SK-N-SH (cell line): ENCODE measurements around the gene GRM6. TPM values are rescaled to one million over a fixed set of nuclear protein-coding genes. Genes with fewer than 3 reads are reported as not detected.
A peak's percentile ranks its signal among the peaks of the same experiment; 100 is the strongest.

Source experiments
- CTCF ChIA-PET: fragments of 300-600, 350-600 bp; formaldehyde crosslinking; extraction: SDS; loops from one replicate; lab custom pipeline; 2021; lab: Yijun Ruan, JAX
- POLR2A ChIA-PET: fragments of 350-600 bp; sonication (Branson Sonifier 250); formaldehyde crosslinking; extraction: SDS; loops from one replicate; lab custom pipeline; 2020; ENCODE audit warnings: antibody characterized with exemption, inconsistent platforms; lab: Yijun Ruan, JAX
- DNase-seq: peaks from one replicate; pipeline ENCODE4 v3.0.0; 2012
- H2AFZ ChIP-seq: fragments of 200-600 bp; sonication (generic); 2 replicates; pipeline ENCODE4 v1.8.1; 2016; ENCODE audit warnings: antibody characterized with exemption, mild to moderate bottlenecking, low read depth
- H3F3A ChIP-seq: fragments of 200-600 bp; sonication (generic); replicated peaks from 2 replicates; pipeline ENCODE3; 2016; ENCODE audit warnings: antibody characterized with exemption, mild to moderate bottlenecking; ENCODE audit not compliant: insufficient read depth
- H3K27ac ChIP-seq, 2 experiments: fragments of 200-500 bp in 1 of 2; fragments of 200-600 bp in 1 of 2; sonication (Bioruptor generic) in 1 of 2; sonication (generic), shearing (Covaris generic) in 1 of 2; 2 replicates each; pipeline versions ENCODE4 v1.5.1 to v1.6.1; 2014 to 2016; ENCODE audit warnings: low read depth in 2 of 2, inconsistent platforms in 1 of 2, low read length in 1 of 2, mild to moderate bottlenecking in 1 of 2, mixed read lengths in 1 of 2
- H3K27me3 ChIP-seq: fragments of 200-600 bp; sonication (generic), shearing (Covaris generic); 2 replicates; pipeline ENCODE4 v1.6.1; 2016; ENCODE audit warnings: mixed run types; ENCODE audit not compliant: insufficient read depth
- H3K36me3 ChIP-seq, 2 experiments: fragments of 200-500 bp in 1 of 2; fragments of 200-600 bp in 1 of 2; sonication (Bioruptor generic) in 1 of 2; sonication (generic) in 1 of 2; replicated peaks in 1 of 2; 2 replicates each; pipeline versions ENCODE3 to v1.5.1; 2014 to 2016; ENCODE audit warnings: low read length in 1 of 2, mild to moderate bottlenecking in 1 of 2; ENCODE audit not compliant: insufficient read depth in 2 of 2, control insufficient read depth in 1 of 2
- H3K4me1 ChIP-seq, 2 experiments: fragments of 200-500 bp in 1 of 2; fragments of 200-600 bp in 1 of 2; sonication (Bioruptor generic) in 1 of 2; sonication (generic), shearing (Covaris generic) in 1 of 2; 2 replicates each; pipeline versions ENCODE4 v1.5.1 to v1.6.1; 2014 to 2016; ENCODE audit warnings: low read depth in 1 of 2, low read length in 1 of 2, mixed run types in 1 of 2; ENCODE audit not compliant: insufficient read depth in 2 of 2, control insufficient read depth in 1 of 2
- H3K4me2 ChIP-seq: fragments of 200-600 bp; sonication (generic), shearing (Covaris generic); 2 replicates; pipeline ENCODE4 v1.6.1; 2017; ENCODE audit warnings: mixed run types
- H3K4me3 ChIP-seq, 2 experiments: fragments of 200-500 bp in 1 of 2; fragments of 200-600 bp in 1 of 2; sonication (Bioruptor generic) in 1 of 2; sonication (generic), shearing (Covaris generic) in 1 of 2; 2 replicates each; pipeline versions ENCODE4 v1.5.1 to v1.8.1; 2014 to 2016; ENCODE audit warnings: low read depth in 2 of 2, inconsistent platforms in 1 of 2, low read length in 1 of 2, mild to moderate bottlenecking in 1 of 2, mixed read lengths in 1 of 2, moderate library complexity in 1 of 2
- H3K79me2 ChIP-seq: fragments of 200-600 bp; sonication (generic); 2 replicates; pipeline ENCODE4 v1.8.1; 2017; ENCODE audit warnings: mild to moderate bottlenecking; ENCODE audit not compliant: insufficient read depth
- H3K9ac ChIP-seq: fragments of 200-600 bp; sonication (generic); 2 replicates; pipeline ENCODE4 v1.6.1; 2017; ENCODE audit warnings: mixed run types
- H3K9me2 ChIP-seq: fragments of 200-600 bp; sonication (generic); 2 replicates; pipeline ENCODE4 v1.6.1; 2017; ENCODE audit warnings: mixed run types
- H3K9me3 ChIP-seq: fragments of 200-600 bp; sonication (generic); 2 replicates; pipeline ENCODE4 v1.6.1; 2017; ENCODE audit warnings: mixed run types, mild to moderate bottlenecking, moderate library complexity
- H4K20me1 ChIP-seq: fragments of 200-600 bp; sonication (generic); 2 replicates; pipeline ENCODE4 v1.6.1; 2017; ENCODE audit warnings: mild to moderate bottlenecking, mixed run types; ENCODE audit not compliant: insufficient read depth
- CHD2 ChIP-seq: fragments of 150-350 bp; IDR thresholded peaks from 2 replicates; pipeline ENCODE4 v1.6.1; 2018; ENCODE audit warnings: low read length; ENCODE audit not compliant: partially characterized antibody
- CTCF ChIP-seq: fragments of 200-600 bp; sonication (generic); IDR thresholded peaks from 2 replicates; pipeline ENCODE4 v1.6.1; 2017; ENCODE audit warnings: antibody characterized with exemption, mild to moderate bottlenecking, moderate library complexity
- ELF1 ChIP-seq: IDR thresholded peaks from 2 replicates; pipeline ENCODE4 v1.4.0; 2012
- EZH2phosphoT487 ChIP-seq: fragments of 200-600 bp; sonication (generic); IDR thresholded peaks from 2 replicates; pipeline ENCODE4 v1.6.1; 2017; ENCODE audit warnings: low read depth, mixed run types, mild to moderate bottlenecking, antibody characterized with exemption, moderate library complexity, borderline replicate concordance
- FOSL2 ChIP-seq: IDR thresholded peaks from 2 replicates; pipeline ENCODE4 v1.4.0; 2012; ENCODE audit warnings: low read depth, mild to moderate bottlenecking, moderate library complexity, borderline replicate concordance
- FOXM1 ChIP-seq: IDR thresholded peaks from 2 replicates; pipeline ENCODE4 v1.4.0; 2012; ENCODE audit warnings: low read depth, mild to moderate bottlenecking
- GABPA ChIP-seq: IDR thresholded peaks from 2 replicates; pipeline ENCODE4 v1.4.0; 2012; ENCODE audit warnings: low read depth, mild to moderate bottlenecking
- GATA2 ChIP-seq: sonication (generic); formaldehyde crosslinking; IDR thresholded peaks from 2 replicates; pipeline ENCODE4 v1.5.0; 2020; ENCODE audit warnings: mild to moderate bottlenecking, missing genetic modification reagents
- IRF3 ChIP-seq: fragments of 150-350 bp; IDR thresholded peaks from 2 replicates; pipeline ENCODE4 v1.6.1; 2016; ENCODE audit warnings: mild to moderate bottlenecking, low read depth, low read length
- JUND ChIP-seq: IDR thresholded peaks from 2 replicates; pipeline ENCODE4 v1.4.0; 2012
- MXI1 ChIP-seq: IDR thresholded peaks from 2 replicates; pipeline ENCODE4 v1.6.1; 2012; ENCODE audit warnings: mild to moderate bottlenecking, low read depth, low read length, improper control_type of control experiment
- NFIC ChIP-seq: IDR thresholded peaks from 2 replicates; pipeline ENCODE4 v1.4.0; 2012; ENCODE audit warnings: borderline replicate concordance
- NRF1 ChIP-seq: IDR thresholded peaks from 2 replicates; pipeline ENCODE4 v1.6.1; 2012; ENCODE audit warnings: low read depth, mild to moderate bottlenecking, low read length
- POLR2AphosphoS5 ChIP-seq: IDR thresholded peaks from 2 replicates; pipeline ENCODE4 v1.6.1; 2012; ENCODE audit warnings: low read depth, low read length
- RAD21 ChIP-seq: IDR thresholded peaks from 2 replicates; pipeline ENCODE4 v1.6.1; 2012; ENCODE audit warnings: mild to moderate bottlenecking, low read length
- RCOR1 ChIP-seq: fragments of 150-350 bp; IDR thresholded peaks from 2 replicates; pipeline ENCODE4 v1.6.1; 2017; ENCODE audit warnings: antibody characterized with exemption, low read length
- RXRA ChIP-seq: IDR thresholded peaks from 2 replicates; pipeline ENCODE4 v1.4.0; 2012; ENCODE audit warnings: low read depth, mild to moderate bottlenecking, borderline replicate concordance
- TAF1 ChIP-seq: IDR thresholded peaks from 2 replicates; pipeline ENCODE4 v1.6.1; 2012; ENCODE audit warnings: low read depth, mild to moderate bottlenecking, low read length, moderate library complexity, borderline replicate concordance
- TCF12 ChIP-seq: IDR thresholded peaks from 2 replicates; pipeline ENCODE4 v1.4.0; 2012
- TEAD4 ChIP-seq: IDR thresholded peaks from 2 replicates; pipeline ENCODE4 v1.4.0; 2012; ENCODE audit warnings: mild to moderate bottlenecking, borderline replicate concordance; ENCODE audit not compliant: insufficient read depth
- USF1 ChIP-seq: IDR thresholded peaks from 2 replicates; pipeline ENCODE4 v1.4.0; 2012; ENCODE audit warnings: low read depth, borderline replicate concordance
- USF2 ChIP-seq: fragments of 150-350 bp; IDR thresholded peaks from 2 replicates; pipeline ENCODE4 v1.6.1; 2017; ENCODE audit warnings: antibody characterized with exemption, low read length, low read depth, borderline replicate concordance
- YY1 ChIP-seq: IDR thresholded peaks from 2 replicates; pipeline ENCODE4 v1.4.0; 2012; ENCODE audit warnings: low read depth, mild to moderate bottlenecking
- WGBS: methylation state at CpG from one replicate; pipeline ENCODE4 v1.1.6; 2017; ENCODE audit warnings: low lambda C conversion rate; 5-methylcytosine and 5-hydroxymethylcytosine counted together
- polyA plus RNA-seq, 3 experiments: library from polyadenylated mRNA; depleted of rRNA; stranded (reverse); fragments of >200 nt; gene quantifications; 2 replicates each; pipeline ENCODE4 v1.2.3, GENCODE V29; 2012

Gene GRM6
- polyA plus RNA-seq, 1 of the 3 experiments (the other 2 are of a cell fraction): not detected

- Histone ChIP-seq H3K9me3 (peaks cover 4% of the 10 kb centered on the region; the same call in 1 of the 2 replicates), H3K4me1 (no peaks in the 10 kb centered on the region), H3K36me3 (no peaks in the 10 kb centered on the region), H4K20me1 (no peaks in the 10 kb centered on the region), H3F3A (no peaks in the 10 kb centered on the region)
- CTCF ChIA-PET: interaction anchor here (1.3 to 1.5 kb wide), 2 partner anchors 9 to 25 kb away, joined by 3 to 4 read pairs; no protein-coding TSS in a partner anchor
- peak; percentile 8 for DNase-seq
- TF ChIP-seq RAD21 (peak; percentile 29; the same call in 1 of the 2 replicates), GATA2 (CRISPR knock-in tag) (no peak), CTCF (peak; percentile 30), YY1 (no peak), USF2 (no peak), TAF1 (no peak), CHD2 (no peak), TEAD4 (no peak), TCF12 (no peak), NRF1 (no peak), RXRA (no peak), ELF1 (no peak)
- TF ChIP-seq, all 33 proteins: peak for 2
- POLR2A ChIA-PET: no interaction called here
- Histone ChIP-seq H2AFZ (no peak overlapping the region), H3K79me2 (no peaks in the 10 kb centered on the region), H3K27me3 (no peaks in the 10 kb centered on the region), H3K9ac (no peak overlapping the region), H3K27ac (no peak overlapping the region), H3K4me2 (no peak overlapping the region), H3K4me3 (no peak overlapping the region), H3K9me2 (no peaks in the 10 kb centered on the region)
- WGBS: 0% methylated on average over 1 of the region's 1 CpG
Observed at GRCh38 chr5:179008667-179009066, 13.5 kb upstream of the GRM6 start.

GRCh38 chr5:179006564-179006963 lies 11.4 kb upstream of the GRM6 start:
- DNase-seq: no peak
- Histone ChIP-seq H3K27me3 (no peaks in the 10 kb centered on the region), H3K4me3 (no peak overlapping the region), H3K79me2 (no peaks in the 10 kb centered on the region), H3K4me1 (no peaks in the 10 kb centered on the region), H3K36me3 (no peaks in the 10 kb centered on the region), H3K4me2 (no peak overlapping the region), H3F3A (no peaks in the 10 kb centered on the region), H3K9me3 (peaks cover 4% of the 10 kb centered on the region; the same call in 1 of the 2 replicates), H3K27ac (no peak overlapping the region), H3K9me2 (no peaks in the 10 kb centered on the region), H2AFZ (no peak overlapping the region), H3K9ac (no peak overlapping the region), H4K20me1 (no peaks in the 10 kb centered on the region)
- ChIA-PET POLR2A (no interaction called here), CTCF (no interaction called here)
- 9% methylated on average over 2 of the region's 2 CpGs for WGBS
- no peak for TF ChIP-seq YY1
- TF ChIP-seq MXI1: no peak
- no peak for TF ChIP-seq POLR2AphosphoS5
- no peak for TF ChIP-seq FOSL2
- no peak for TF ChIP-seq GABPA
- TF ChIP-seq USF1: no peak
- TF ChIP-seq RXRA: no peak
- TF ChIP-seq ELF1: no peak
- TF ChIP-seq RCOR1: no peak
- TF ChIP-seq USF2: no peak
- no peak for TF ChIP-seq FOXM1
- no peak for TF ChIP-seq JUND
- TF ChIP-seq NFIC: no peak
- no peak for TF ChIP-seq IRF3
- TF ChIP-seq NRF1: no peak
- TF ChIP-seq EZH2phosphoT487: no peak
